Measurements from ENCODE around the gene C20orf202. TPM values are rescaled to one million over a fixed set of nuclear protein-coding genes. Genes with fewer than 3 reads are reported as not detected.

The C20orf202 gene
- total RNA-seq, result not detected
- polyA plus RNA-seq, result under 1 TPM in 1 of 3 donors, not detected in 2; 0.13 TPM

DNA sequence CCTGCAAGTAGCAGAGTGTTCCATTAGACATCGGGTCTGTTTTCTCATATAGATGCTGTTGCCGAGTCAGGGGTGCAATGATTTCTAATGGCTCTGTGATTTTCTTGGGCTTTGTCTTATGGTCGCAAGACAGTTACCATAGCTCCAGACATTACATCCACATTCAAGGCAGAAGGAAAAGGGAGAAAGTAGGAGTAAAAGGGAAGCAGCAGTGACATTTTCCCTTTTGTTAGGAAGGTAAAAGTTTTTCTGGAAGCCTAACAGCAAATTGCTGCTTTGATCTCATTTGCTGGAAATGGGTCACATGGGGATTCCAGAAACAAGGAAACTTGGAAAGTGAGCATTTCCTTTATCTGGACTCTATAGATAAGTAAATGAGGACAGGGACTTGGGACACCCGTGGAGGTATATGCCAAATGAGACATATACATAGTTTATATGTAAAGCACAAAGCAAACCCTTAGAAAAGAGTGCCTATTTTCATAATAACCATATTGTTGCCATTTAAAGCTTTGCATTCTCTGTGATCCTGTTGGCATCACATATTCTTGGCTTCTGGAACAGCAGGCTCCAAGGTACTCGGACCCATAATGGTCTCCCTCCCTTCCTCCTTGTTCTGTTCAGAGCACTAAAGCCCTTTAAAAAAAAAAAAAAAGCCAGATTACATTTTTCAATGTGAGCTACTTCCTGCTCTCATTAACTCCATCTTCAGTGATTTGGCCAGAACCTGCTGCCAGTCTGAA lies at the start of gene C20orf202:
TSS of gene C20orf202 (plus strand) at position 693 of the 743 bp plus-strand sequence. CDS start 132 bp downstream, outside the sequence.
- H3K27me3 ChIP-seq, result no peaks in the 10 kb centered on the region
- no peak within 1 kb of the TSS for H3K4me3 ChIP-seq
- no peaks in the 10 kb centered on the region for H3K4me1 ChIP-seq
- no peaks in the 10 kb centered on the region for H3K9me3 ChIP-seq
- TF ChIP-seq EP300 (IDR thresholded peaks at IDR 0.05) (no peak), POLR2AphosphoS5 (IDR thresholded peaks at IDR 0.05) (no peak), POLR2A (IDR thresholded peaks at IDR 0.05) (no peak)
- TF ChIP-seq, protein P1, sequence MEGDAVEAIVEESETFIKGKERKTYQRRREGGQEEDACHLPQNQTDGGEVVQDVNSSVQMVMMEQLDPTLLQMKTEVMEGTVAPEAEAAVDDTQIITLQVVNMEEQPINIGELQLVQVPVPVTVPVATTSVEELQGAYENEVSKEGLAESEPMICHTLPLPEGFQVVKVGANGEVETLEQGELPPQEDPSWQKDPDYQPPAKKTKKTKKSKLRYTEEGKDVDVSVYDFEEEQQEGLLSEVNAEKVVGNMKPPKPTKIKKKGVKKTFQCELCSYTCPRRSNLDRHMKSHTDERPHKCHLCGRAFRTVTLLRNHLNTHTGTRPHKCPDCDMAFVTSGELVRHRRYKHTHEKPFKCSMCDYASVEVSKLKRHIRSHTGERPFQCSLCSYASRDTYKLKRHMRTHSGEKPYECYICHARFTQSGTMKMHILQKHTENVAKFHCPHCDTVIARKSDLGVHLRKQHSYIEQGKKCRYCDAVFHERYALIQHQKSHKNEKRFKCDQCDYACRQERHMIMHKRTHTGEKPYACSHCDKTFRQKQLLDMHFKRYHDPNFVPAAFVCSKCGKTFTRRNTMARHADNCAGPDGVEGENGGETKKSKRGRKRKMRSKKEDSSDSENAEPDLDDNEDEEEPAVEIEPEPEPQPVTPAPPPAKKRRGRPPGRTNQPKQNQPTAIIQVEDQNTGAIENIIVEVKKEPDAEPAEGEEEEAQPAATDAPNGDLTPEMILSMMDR (IDR thresholded peaks at IDR 0.05), result no peak
- no peaks in the 10 kb centered on the region for H3K36me3 ChIP-seq
- no peak for DNase-seq
- WGBS, 2 donors, result 66 to 78% methylated on average over 5 of the region's 5 CpGs
- no peak within 1 kb of the TSS for H3K27ac ChIP-seq
- intact Hi-C loops (cut with DNase I), result no loop called here

DNA sequence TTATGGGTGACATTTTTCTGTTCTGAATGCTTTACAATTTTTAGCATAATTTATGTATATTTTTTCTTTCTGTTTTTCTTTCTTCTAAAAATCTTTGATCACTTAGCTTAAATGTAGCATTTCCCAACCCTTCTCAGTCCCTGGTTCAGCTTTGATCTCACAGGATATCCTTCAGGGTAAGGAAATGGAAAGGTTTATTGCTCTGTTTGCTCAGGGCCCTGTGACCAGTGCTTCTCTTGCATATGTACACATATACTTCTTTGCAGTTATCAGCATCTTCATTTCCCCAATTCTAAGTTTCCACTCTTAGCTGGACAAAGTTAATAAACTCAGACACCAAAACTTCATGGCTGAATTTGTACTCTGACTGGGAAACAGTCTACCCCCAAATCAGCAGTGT lies 49.0 kb upstream of the C20orf202 start:
- Histone ChIP-seq H3K27ac (no peak overlapping the region), H3K9me3 (no peaks in the 10 kb centered on the region), H3K27me3 (no peaks in the 10 kb centered on the region), H3K4me1 (no peaks in the 10 kb centered on the region), H3K4me3 (no peak overlapping the region), H3K36me3 (peaks cover 0 to 45% (median 5%) of the 10 kb centered on the region in 4 donors)
- no peak for DNase-seq
- no peak for TF ChIP-seq POLR2AphosphoS5 (IDR thresholded peaks at IDR 0.05)
- TF ChIP-seq EP300 (IDR thresholded peaks at IDR 0.05), result no peak
- TF ChIP-seq, protein P1 (IDR thresholded peaks at IDR 0.05), result no peak
- TF ChIP-seq POLR2A (IDR thresholded peaks at IDR 0.05), result no peak
- intact Hi-C loops (cut with DNase I), result no loop called here

DNA sequence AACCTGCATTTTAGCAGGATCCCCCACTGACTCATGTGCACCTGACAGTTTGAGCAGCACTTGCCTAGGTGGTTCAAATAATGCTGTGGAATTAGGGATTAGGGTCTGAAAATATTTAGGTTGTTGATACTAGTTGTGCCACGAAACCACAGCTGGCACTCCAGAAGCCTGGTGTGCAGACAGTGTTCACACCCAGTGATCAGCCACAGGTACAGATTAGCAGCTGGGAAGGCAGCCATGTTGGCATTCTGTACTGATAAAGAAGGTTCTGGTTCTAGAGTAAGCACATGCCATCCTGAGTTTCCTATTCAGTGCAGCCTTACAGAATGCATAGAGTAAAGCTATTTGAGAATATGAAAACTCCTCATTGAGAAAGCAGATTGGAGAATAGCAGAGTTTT lies 48.6 kb upstream of the C20orf202 start:
- intact Hi-C loops (cut with DNase I), result no loop called here
- H3K36me3 ChIP-seq, result peaks cover 0 to 45% (median 6%) of the 10 kb centered on the region in 4 donors

DNA sequence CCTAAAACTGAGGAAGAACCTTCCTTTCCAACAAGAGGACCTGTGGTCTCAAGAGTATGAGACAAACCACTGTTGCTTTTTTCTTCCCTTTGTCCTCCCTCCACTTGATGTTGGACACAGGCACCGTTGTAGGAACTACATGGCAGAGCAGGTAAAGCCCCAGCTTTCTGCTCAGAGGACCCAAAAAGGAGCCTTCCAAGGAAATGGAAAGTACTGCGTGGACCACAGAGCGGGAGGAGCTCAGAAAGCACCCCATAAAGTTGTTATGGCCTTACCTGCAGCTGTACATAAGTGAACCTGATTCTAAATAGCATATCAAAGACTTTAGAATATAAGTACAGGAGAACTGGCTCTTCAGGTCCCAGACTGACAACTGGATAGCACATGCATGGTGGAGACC lies 47.9 kb upstream of the C20orf202 start:
- H3K36me3 ChIP-seq, result peaks cover 0 to 48% (median 7%) of the 10 kb centered on the region in 4 donors
- 98 to 99% methylated on average over 3 of the region's 3 CpGs for WGBS, 2 donors
- DNase-seq, result no peak
- H3K4me1 ChIP-seq, result no peaks in the 10 kb centered on the region
- no peaks in the 10 kb centered on the region for H3K27me3 ChIP-seq
- no peak for TF ChIP-seq POLR2AphosphoS5 (IDR thresholded peaks at IDR 0.05)
- no peak for TF ChIP-seq POLR2A (IDR thresholded peaks at IDR 0.05)
- TF ChIP-seq EP300 (IDR thresholded peaks at IDR 0.05), result no peak
- TF ChIP-seq, protein P1 (IDR thresholded peaks at IDR 0.05), result no peak
- H3K9me3 ChIP-seq, result no peaks in the 10 kb centered on the region
- no peak overlapping the region for H3K27ac ChIP-seq
- H3K4me3 ChIP-seq, result no peak overlapping the region
- intact Hi-C loops (cut with DNase I), result no loop called here

More for the DNA sequence above, 48.6 kb upstream of the C20orf202 start:
- Histone ChIP-seq H3K4me3 (no peak overlapping the region), H3K4me1 (no peaks in the 10 kb centered on the region), H3K9me3 (no peaks in the 10 kb centered on the region), H3K27ac (no peak overlapping the region), H3K27me3 (no peaks in the 10 kb centered on the region)
- no peak for DNase-seq
- TF ChIP-seq, protein P1 (IDR thresholded peaks at IDR 0.05), result no peak
- no peak for TF ChIP-seq EP300 (IDR thresholded peaks at IDR 0.05)
- TF ChIP-seq POLR2A (IDR thresholded peaks at IDR 0.05), result no peak
- TF ChIP-seq POLR2AphosphoS5 (IDR thresholded peaks at IDR 0.05), result no peak
- WGBS, 2 donors, result 94% methylated on average over 1 of the region's 1 CpG

Data from sigmoid colon (tissue), 7 donors.